Central memory CD4-positive, alpha-beta T cell (primary cell): ENCODE measurements around the gene SLC6A11.

ENCODE experiments used
- DNase-seq: peaks from one replicate; pipeline ENCODE4 v3.0.0; 2022

SLC6A11 gene

DNA sequence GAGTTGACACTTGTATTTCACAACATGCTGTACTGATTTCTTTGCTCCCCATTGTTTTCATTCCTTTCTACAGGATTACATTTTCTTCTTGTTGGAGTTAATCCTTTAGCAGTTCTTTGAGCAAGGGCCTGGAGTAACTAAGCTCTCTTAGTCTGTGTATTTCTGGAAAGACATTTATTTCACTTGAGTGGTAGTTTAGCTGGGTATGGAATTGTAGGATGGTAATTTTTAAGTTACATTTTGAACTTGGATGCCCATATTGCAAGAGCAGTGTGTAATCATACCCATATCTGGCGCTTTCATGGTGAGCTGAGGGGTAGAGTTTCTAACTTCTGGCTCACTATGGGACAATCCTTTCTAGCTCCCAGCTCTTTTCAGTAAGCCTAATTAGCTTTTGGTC, 74.6 kb downstream of the SLC6A11 start:
- no peak for DNase-seq

DNA sequence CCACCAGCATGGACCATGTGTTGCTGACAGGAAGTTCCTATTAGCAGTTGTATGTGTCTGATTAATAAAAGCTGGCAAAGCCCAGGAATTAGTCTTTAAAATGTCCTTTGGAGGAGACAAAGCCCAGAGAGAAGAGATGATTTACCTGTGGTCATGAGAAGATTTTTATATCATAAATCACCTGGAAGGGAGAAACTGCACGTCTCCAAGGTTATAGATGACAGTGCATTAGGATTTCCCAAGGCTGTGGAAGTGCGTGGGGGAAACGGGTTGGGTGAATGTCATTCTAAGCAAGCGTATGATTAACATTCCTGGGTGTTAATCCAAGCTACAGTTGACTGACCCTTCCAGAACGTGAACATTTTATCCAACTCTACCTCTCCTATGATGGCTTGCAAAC, 76.6 kb downstream of the SLC6A11 start:
- no peak for DNase-seq

DNA sequence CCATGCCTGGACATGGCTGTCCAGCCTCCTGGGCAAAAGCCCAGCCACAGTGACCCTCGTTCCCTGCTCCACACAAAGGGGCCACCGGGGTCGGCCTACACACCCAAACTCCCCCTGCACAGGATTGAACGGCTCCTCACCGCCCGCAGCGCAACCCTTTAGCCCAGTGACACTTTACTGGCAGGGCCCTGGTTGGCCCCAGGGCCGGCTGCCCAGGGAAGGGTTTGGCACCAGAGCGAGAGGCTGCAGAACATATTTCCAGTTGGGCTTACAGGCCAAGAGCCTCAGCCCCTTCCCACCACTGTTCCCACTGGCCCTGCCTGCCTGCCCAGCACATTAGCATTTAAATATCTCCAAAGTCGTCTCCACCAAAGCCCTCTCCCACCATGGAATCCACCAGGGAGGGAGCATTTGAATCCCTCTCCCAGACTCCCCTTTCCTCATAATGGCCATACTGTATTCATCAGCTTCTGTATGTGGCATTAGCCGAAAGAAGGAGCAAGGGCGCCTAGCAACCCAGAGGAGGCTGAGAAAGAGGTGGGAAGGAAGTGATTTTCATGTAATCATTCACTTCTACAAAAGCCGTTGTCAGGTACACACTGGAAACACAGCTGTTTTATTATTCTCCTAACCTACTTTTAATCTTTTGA, 85.4 kb downstream of the SLC6A11 start:
- no peak for DNase-seq

DNA sequence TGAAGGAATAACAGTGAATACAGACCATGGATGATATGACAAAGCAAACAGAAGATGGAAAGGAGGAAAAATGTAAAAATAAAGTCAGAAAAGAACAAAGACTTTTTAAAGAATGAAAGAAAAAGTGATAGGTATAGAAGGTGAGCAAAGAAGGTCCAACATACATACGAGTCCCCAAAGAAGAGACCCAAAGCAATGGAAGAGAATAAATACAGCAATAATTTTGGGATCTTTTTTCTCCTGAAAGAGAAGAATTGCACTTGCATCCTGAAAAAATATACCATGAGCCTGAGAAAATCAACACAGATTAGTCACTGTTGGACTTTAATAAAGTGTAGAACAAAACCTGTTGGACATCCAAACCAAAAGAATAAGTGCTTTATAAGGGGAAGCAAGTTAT, 91.2 kb downstream of the SLC6A11 start:
- no peak for DNase-seq

DNA sequence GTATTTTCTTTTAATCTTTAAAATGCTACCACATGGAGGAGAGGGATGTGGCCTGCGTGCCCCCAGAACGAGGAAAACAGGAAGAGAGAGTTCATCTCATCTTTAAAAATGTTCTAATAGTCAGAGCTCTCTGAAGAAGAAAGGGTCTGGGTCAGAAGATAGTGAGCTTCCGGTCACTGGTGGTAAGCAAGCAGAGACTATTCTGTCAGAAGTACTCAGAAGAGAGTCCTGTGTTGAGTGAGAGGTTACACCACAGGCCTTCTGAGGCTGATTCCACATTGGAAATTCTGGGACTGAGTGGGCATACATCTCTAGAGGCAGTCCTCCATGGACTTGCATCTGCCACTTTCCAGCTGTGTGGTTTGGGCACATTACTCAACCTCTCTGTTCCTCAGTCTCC, 94.3 kb downstream of the SLC6A11 start:
- DNase-seq: no peak

DNA sequence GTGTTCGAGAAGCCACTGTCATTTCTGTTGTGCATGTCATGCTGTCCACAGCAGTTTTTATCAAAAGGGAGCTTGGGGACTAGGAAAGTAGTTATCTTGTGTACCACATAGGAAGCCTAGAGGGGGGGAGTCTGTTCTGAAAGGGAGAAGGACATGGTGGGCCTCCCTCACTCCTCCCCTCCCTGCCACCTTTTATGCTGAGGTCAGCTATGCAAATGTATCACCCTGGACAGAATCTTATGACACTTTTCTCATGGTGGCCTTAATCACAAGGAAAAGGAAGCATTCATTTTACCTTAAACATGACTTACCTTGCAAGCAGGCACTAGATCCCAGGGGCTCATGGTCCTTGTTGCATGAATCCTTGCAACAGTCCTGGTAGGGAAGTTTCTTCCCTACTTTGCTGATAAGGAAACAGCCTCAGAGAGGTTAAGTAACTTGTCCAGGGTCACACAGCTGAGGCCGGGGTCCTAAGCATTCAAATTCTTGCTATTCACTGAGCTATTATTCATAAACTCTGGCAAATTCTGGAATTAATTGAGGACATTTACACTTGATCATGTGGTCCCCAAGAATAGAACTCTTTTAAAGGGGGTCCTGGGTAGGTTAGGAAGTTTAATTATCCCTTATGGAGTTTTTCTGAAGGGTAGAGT, 95.4 kb downstream of the SLC6A11 start:
- no peak for DNase-seq

DNA sequence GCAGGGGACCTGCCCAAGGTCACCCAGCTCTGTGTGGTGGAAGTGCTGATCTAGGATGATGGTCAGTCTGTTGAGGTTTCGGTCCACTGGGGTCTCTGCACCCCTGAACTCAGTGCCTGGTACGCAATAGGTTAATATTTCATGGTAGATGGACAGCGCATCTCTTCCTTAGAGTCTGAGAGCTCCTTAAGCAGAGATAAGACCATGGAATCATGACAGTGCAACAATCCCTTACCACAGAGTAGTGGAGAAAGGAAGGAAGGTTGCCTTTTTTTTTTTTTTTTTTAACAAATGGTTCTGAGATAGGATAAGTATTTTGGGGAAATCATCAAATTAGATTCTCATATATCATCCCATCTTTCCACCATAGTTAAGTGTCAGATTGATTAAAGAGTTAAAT, 96.8 kb downstream of the SLC6A11 start:
- no peak for DNase-seq

DNA sequence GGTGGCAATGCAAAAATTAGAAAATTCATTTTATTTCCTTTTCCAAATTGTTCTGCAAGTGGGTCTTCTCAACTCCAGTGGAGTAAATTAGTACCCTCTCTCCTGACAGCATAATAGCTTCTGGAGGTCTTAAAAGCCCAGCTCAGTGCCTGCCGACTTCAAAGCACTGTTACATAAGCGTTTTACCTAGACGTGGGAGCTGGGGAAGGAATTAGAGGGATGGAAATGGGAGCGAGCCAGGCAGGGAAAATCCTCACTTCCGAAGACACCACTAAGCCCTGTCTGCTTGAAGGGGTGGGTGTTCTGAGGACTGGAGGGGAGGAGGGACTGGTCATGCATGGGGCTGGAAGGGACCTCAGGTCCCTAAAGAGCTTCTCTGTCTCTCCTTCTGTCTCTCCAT, 99.3 kb downstream of the SLC6A11 start:
- no peak for DNase-seq

DNA sequence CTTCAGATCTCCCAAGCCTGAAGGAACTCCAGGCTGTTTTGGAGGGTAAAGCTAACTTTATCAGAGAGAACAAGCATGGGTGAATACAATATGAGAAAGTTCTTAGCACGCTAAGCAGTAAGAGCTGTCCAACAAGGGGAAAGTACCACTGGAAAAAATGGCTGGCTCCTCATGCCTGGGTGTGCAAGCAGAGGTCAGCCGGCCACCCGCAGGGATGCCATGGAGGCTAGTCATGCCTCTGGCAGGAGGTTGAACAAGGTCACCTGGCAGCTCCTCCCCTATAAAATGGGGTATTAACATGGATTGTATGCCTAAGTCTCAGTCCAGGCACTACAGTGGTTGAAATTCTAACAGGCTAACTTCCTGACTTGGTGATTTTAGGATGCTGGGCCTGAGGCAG, 101.1 kb downstream of the SLC6A11 start:
- no peak for DNase-seq

DNA sequence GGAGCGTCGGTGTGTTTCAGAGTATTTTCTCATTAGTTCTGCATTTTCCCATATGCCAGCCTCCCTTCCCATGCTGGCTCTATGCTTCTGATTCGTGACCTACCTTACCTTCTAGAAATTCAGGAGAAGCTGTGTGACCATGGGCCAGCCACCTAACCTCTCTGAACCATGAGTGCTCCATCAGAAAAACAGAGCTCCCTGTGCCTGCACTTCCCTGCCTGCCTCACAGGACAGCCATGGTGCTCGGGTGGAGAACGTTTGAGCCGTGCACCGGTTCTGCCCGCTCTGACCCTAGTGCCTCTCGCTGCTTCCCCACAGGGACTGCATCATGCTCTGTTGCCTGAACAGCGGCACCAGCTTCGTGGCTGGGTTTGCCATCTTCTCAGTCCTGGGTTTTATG, 102.0 kb downstream of the SLC6A11 start:
- DNase-seq: no peak

DNA sequence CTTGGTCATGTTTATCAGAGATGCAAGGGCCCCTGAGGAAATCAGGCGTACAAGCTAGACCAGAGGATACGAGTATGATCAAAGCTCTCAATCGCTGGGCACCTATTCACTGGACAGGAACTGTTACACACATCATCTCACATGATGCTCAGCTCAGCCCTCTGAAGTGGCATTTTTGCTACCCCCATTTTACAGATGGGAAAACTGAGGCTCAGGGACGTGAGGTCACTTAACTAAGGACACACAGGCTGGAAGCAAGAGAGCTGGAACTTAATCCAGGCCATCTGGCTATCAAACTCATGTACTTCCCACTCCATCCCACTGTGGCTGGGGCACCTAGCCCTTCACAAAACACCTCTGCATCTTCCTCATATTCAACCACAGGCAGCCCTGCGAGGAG, 103.6 kb downstream of the SLC6A11 start:
- DNase-seq: no peak

DNA sequence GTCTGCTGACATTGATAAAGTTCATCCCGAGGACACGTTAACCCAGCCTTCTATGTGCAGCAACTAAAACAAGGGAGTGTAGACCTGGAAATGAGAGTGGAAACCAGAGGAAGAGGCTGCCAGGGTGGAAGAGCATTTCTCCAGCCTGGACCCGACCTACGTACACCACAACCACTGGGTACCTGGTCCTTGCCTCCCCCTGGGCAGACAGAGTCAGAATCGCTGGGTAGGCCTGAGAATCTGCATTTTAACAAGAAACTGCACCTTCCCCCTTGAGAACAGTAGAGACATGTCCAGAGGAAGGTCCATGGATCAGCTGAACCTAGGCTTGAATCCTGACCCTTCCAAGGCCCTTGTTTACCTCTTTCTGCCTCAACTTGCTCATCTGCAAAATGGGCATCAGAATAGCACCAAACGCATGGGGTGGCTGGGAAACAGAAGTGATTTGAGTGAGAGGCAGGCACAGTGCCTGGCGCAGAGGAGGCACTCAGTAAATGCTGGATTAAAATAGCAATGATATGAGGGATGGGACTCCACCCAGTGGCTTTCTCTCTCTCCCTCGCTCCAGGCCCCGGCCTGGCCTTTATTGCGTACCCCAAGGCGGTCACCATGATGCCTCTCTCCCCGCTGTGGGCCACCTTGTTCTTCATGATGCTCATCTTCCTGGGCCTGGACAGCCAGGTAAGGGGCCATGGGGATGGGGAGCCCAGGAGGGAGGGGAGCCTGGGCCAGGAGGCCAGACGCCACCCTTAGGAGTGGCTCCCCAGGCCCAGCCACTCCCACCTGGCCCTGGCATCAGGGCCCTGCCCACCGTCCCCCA, 109.6 kb downstream of the SLC6A11 start:
- DNase-seq: no peak

DNA sequence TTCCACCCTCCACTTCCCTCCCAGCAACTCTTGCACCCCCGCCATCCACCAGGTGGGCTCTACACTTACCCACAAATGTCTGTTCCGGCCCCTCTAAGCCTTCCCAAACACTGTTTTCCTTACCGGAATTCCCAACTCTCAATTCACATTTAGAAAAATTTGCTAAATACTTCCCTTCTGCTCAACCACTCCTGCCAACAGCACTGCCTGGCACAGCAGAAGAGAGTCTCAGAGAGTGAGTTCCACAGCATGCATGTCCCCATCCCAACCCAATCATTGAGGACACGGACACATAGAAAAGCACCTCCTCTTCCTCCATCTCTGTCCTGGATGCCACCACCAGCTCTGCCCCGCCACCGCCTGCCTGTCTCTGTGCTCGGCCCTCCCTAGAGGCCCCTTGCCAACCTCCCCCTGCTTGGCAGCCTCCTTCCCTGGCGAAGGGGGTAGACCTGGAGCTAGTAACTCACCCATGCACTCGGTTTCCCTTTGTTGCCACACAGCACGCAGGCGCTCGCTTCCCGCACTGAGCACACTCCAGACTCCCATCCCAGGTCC, 110.3 kb downstream of the SLC6A11 start:
- no peak for DNase-seq

DNA sequence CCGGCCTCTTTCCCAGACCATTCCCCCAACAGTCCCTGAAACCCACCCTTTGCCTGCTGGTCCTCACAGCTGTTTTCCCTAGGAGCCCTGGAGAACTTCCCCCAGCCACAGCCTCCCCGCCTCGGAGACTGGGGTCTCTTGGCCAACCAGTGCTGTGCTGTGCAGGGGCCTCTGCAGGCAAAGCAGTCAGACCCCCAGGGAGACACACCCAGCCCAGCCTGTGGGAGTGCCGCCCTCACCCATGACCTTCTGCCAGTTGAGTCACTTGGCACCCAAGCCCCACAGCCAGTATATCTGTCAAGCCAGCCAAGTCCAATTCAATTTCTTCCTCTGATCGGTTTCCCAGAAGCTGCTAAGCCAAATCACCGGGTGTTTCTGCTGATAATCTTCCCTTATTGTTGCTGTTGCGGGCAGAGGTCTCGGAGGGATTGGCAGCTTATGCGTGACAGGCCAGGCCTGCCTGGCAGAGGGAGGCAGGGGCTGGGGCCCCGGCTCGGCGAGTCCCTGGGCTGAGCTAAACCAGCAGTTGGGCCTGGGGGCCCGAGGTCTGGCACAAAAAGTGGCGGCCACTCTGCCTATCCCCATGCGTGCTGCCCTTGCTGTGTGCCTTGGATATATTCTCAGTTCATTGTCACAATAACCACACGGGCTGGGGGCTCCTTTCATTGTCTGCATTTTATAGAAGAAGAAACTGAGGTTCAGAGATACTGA, 110.9 kb downstream of the SLC6A11 start:
- no peak for DNase-seq

DNA sequence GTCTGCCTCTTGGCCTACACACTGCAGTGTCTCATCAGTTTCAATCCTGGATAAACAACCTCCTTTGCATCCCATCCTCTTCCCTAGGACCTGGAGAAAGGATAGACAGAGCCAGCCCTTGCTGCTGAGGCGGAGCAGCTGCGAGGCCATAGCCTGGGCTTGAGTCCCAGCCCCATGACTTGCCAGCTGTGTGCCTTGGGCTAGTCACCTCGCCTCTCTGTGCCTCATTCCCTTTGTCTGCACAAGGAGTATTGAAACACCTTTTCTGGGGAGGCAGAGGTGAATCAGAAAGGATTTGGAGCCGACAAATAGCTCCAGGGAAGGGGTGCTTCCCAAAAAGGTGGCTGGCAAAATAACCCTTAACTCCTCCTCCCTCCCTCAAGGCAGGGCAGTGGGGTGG, 111.5 kb downstream of the SLC6A11 start:
- DNase-seq: no peak

DNA sequence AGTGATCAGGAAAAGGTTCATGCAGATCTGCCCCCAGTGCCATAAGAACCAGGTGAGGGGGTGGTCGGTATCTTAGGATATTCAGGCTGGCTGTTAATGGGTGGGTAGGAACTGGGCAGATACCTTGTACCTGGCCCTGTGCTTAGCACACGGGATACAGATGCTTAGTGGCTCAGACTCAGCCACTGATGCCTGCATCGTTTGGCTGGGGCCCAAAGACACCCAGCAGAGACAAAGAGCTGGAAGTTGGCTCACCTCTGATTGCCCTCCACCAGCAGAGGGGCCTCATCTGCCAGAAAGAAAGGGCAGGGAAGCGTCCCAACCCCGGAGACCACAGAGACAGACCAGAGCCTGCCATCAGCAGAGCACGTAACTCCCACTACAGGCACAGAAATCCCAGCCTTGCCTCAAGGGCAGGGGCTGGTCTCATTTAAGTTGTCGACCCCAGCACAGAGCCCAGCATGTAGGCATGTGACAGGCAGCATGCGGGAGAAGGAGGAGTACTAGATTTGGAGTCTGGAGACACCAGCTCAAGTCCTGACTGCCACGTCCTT, 112.5 kb downstream of the SLC6A11 start:
- no peak for DNase-seq

DNA sequence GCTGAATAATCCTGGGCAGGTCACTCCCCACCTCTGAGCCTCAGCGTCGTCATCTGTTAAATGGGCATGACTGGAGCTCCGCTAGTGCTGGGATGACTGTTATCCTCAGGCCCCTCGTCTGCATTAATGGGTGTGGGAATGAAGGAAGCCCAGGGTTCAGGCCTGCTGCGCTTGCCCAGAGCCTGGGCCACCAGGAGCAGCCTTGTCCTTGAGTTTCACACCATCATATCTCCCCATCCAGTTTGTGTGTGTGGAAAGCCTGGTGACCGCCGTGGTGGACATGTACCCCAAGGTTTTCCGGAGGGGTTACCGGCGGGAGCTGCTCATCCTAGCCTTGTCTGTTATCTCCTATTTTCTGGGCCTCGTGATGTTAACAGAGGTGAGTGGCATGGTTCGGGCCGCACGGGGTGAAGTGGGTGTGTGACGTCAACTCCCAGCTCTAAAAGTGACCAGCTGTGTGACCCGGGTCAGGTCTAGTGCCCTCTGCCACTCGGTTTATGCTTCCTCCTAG, 113.0 kb downstream of the SLC6A11 start:
- DNase-seq: no peak

DNA sequence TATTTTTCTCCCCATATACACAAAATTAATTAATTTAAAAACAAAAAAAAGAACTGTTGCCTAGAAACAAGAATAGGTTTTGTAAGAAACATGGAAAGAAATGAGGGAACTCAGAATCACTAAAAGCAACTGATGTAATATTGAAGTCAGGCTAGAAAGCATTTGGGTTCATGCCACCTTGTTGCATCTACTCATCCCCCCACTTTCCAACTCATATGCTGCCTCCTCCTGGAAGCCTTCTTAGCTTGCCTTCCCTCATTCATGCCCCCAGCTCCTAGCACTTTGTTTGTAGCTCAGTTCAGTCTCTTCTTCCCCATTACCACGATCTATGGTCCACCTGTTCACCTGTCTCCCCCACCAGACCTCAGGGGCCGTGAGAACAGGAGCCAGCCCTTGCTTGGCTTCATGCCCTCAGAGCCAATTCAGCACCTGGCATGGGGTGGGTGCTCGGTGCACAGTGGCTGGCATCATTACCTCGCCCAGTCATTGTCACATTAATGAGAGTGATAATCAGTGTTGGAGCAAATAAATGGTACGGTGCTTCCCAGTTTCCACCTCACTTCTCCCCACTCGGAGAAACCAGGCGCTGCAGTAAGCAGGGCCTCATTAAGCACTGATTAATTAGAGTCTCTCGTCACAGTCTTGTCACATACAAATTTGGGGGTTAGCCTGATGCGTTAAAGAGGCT, 114.1 kb downstream of the SLC6A11 start:
- no peak for DNase-seq

DNA sequence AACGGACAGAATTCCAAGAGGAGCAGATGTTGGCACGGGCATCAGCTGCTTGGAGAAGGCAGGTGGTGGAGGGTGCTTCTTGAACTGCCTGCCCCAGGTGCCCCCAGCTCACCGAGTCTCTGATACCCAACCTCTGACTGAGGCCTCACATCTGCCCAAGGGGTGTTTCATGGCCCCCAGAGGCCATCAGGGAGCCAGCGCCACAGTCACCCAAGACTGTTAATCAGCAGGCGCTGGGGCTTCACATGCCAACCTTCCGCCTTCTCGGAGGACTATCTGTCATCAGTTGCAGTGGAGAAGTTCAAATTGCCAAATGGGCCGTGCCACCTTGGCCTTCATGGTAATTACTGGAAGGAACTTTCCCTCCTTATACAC, 114.6 kb downstream of the SLC6A11 start:
- no peak for DNase-seq

DNA sequence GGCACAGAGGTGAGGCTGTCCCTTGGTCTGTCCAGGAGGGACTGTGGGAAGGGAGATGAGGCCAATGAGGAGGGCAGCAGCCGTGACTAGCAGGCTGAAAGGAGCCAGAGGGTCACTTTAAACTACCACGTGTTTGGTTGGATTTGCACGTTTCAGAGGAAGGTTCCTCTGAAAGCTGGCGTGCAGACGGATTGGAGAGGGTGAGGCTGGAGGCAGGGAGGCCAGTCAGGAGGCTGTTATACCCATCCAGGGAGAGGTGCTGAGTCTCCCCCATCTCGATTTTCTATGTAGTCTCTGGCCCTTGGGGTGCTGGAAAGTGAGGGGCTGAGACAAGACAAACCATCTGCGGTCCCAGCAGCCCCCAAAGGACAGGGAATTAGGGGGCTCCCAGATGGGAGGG, 116.6 kb downstream of the SLC6A11 start:
- DNase-seq: no peak

DNA sequence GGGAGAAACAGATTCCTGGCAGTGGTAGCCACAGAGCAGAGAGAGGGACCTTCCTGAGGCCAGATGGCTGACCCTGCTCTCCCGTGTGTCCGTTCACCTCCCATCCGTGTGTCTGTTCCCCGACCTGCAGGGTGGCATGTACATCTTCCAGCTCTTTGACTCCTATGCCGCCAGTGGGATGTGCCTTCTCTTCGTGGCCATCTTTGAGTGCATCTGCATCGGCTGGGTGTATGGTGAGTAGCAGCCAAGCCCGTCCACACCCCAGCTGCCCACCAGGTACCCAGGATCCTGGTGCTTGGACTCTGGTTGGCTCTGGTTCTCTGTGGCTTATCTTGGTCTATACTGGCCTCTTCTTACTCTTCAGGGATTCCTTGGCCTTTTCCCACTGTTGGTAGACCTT, 117.0 kb downstream of the SLC6A11 start:
- DNase-seq: no peak

DNA sequence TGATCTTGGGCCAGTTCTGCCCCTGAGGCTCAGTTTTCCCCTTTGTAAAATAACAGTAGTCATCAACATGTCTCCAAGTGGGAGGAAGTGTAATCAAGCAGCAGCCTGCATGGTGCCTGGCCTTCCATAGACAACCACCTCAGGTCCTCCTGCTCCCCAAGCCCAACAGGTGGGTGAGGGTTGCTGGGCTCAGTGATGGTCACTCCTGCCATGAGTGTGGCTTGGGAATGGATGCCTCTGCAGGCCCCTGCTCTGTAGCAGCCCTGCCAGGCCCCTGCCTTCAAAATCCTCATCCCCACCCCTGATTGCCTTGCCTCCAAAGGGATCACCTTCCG, 117.4 kb downstream of the SLC6A11 start:
- no peak for DNase-seq
